Activated CD4-positive, alpha-beta T cell treated with anti-CD3 and anti-CD28 coated beads for 4 hours (primary cell): Measurements from ENCODE around the gene C16orf95.
"Not testable (repeated sequence)": the region's sequence is repeated elsewhere in the genome, so short reads cannot be mapped to it uniquely, and the experiment has no call there.

Source experiments
- DNase-seq, 2 donors: peaks; one replicate each; pipeline ENCODE4 v3.0.0-alpha.2; 2020

Gene C16orf95

DNA sequence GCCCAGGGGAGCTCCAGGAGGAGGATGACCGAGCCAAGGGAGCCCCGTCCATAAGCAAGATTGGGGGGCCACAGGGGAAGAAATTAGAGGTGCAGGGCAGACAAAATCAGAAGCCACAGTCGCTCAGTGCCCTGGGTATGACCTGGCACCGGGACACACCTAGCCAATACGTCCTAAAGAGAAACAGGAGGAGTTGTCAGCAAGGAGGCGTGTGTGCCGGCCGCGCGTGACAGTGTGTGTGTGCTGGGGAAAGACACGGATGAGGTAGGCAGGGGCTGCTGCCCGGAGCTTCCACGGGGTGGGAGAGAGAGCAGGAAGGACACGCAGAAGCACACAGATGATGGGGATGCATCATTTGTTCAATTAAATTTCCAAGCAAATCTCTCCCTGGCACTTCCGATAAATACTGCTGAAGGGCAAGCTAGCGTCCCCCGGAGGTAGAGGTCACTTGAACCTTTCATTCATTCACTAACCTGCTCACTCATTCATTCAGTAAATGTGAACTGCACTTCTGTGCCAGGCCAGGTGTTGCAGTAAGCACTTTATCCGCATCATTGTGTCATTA, 38.0 kb downstream of the C16orf95 start:
- DNase-seq = no peak

DNA sequence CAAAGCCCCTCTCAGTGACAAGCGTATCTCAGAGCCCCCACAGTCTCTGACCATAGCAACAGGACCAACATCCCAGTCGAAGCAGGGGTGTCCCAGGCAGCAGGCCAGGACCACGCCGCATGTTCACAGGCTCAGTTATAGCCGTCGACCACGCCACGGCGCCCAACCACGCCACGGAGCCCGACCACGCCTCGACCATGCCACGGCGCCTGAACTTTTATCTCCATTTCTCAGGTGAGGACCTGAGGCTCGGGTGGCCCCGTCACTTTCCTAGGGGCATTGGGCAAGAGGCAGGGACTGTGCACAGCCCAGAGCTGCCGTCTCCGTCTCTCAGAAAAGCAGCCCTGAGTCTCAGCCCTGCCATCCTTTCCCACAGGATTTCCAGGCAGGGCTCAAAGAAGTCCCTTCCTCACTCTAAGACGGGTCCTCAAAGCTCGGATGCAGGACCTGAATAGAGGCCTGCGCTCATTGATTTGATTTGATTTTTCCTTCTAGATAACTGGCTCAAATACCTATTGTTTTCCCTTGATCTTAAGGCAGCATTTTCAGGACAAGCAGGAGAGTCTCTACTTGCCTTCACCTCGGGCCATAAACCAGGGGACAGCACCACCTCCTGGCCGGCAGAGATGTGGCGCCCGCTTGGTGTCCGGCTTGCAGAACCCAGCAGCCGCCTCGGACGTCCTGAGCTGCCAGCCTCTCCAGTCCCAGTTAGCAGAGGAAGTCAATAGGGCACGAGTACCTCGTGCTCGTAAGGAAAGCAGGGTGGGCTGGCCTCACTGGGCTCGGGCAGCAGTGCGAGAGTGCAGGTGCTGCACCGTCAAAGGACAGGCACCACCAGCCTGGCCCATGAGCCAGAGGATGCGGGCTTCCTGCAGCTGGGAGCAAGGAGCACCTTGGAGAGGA, 38.8 kb downstream of the C16orf95 start:
- no peak for DNase-seq

DNA sequence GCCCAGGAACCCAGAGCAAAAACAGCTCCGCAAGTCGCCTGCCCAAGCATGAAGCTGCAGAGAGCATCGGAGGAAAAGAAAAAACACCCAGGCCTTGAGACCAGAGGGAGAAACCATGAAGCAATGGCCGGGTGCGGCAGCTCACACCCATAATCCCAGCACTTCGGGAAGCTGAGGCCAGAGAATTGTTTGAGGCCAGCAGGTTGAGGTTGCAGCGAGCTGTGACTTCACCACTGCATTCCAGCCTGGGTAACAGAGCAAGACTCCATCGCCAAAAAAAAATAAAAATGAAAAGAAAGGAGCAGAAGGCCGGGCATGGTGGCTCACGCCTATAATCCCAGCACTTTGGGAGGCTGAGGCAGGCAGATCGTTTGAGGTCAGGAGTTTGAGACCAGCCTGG, 40.3 kb downstream of the C16orf95 start:
- DNase-seq = no peak

DNA sequence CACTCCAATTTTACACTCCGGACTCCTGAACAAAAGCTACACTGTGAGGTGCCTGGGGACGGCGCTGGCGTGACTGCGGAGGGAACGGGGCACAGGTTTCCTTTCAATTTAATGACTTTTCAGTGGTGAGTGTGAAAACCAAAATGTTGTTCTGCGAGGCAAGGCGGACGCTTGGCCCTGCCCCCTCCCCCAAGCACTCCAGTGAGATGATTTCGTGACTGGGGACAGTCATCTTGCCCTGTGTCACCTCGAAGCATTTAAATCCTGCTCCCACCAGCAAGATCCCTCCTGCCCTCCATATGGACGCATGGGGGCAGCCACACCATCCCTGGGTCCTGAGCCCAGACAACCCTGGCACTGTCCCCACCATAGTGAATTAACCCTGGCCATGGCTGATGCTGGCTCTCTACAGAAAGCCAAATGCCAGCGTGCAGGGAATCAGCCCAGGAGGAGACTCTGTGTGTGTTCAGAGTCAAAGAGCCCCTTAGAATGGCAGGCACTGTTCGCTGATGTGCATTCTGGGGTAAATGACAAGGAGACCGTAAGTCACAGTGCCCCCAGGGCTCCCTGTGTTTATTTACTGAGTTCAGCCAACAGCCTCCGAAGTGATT, 41.0 kb downstream of the C16orf95 start:
- no peak for DNase-seq

DNA sequence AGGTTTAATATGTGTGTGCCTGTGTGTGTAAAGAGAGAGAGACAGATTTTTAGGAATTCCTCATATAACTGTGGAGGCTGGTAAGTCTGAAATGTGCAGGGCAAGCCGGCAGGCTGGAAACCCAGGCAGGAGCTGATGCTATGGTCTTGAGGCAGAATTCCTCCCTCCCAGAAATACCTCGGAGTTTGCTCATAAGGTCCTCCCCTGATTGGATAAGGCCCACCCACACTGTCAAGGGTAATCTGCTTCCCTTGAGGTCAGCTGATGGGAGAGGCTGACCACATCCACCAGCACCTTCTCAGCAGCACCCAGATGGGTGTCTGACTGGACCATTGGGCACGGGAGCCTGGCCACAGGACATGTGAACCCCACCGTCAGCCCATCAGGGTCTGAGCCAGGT, 42.4 kb downstream of the C16orf95 start:
- DNase-seq = no peak

DNA sequence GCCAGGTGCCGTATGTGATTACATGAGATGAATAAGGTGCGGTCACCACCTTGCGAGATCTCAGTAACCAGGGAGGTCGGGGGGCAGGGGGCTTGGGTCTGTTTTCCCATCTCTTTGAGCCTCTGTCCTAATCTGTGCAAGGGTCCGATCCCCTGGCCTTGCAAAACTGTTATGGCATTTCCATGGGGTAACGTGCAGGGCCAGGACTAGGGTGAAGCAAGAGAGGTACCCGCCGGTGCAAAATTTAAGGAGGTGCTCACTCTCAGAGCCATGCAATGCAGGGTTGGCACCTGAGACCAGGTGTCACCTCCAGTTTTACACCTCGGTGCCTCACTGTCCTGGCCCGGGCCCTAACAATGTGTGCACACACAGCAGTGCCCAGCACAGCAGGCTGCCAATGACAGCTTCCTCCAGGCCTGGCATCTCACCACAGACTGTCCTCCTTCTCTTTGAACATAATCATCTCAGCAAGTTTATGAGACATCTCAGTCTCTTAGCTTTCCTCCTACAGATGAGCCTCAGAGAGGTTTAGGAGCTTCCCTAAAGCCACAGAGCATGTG, 43.6 kb downstream of the C16orf95 start:
- no peak for DNase-seq

DNA sequence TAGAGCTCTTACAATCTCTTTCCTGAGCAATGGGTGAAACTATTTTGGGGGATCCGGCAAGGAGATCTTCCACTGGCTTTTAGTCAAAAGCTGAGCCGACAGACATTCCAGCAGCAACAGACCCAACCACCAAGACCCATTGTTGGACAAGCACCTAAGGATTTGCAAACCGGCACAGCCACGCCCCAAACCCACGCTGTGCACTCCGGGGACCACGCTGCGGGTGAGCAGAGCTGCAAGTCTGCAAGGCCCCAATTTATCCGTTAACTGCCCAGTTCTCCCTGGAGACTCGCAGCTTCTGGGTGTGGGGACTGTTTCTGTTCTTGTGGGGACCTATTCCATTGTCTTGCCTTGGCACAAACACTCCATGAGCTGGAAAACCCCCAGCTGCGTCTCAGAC, 45.9 kb downstream of the C16orf95 start:
- no peak for DNase-seq

DNA sequence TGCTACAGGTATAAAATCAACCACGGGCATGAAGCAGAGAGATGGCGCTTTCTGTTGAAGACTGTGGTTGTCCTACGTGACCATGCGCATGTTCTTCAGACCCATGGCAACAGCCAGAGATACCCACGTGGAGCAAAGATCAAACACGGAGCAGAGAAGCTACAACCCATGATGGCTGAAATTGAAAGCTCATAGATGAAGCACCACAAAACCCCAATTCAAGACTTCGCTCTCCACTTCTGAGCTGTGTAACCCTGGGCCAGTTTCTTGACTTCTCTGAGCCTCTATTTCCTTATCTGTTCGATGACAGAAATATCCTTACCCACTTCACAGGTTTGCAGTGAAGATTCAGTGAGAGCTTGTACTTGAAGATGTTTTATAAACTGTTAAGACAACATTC, 49.6 kb downstream of the C16orf95 start:
- DNase-seq = no peak

DNA sequence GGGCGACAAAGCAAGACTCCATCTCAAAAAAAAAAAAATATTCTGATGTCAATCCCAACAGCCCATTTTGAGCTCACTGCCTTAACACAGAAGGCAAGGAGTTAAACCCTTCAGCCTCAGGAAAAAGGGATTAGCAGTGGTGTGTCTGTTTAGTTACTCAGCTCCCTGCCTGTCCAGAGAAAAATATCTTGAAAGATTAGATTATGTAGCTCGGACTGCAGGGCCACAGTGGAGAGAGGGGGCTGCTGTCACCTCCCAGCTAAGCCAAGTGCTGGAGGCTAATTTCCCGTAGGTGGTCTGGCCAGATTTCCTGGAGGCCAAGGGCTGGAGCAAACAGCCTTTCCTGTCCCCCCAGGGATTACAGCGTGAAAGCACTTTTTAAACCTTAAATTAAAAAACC, 50.3 kb downstream of the C16orf95 start:
- no peak for DNase-seq

DNA sequence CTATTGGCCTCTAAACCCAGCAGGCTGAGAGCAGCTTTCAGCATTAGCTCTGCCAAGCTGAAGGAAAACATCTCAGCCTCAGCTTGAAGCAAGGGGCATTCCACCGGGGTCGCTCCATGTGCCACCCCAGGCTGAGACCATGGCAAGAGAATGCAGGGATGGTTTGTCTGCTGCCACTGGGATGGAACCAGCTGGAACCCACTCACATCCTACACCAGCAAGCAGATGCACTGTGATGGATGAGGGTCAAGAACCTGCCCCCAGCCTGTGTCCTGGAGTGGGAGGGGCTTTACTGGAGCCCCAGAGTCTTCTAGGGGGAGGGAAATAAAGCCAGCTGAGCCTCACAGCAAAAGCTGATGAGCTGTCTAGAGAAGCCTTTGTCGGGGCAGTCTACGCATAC, 51.9 kb downstream of the C16orf95 start:
- no peak for DNase-seq

DNA sequence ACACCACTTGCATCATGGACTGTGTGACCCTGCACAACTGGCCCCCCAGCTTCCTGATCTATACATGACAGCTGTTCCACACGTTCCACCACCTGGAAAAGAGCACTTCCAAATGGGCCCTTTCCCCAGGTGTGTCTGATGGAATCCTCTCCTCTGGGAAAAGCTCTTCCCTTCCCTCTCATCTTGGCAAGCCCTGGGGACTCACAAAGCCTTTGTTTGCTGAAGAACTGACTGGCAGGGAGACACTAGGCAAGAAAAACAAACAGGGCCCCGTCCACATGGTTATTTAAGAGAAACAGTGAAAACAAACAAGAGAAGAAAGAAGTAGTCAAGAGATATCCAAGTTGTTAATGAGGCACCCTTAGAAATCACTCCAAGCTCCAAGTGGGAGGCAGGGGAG, 52.6 kb downstream of the C16orf95 start:
- no peak for DNase-seq

DNA sequence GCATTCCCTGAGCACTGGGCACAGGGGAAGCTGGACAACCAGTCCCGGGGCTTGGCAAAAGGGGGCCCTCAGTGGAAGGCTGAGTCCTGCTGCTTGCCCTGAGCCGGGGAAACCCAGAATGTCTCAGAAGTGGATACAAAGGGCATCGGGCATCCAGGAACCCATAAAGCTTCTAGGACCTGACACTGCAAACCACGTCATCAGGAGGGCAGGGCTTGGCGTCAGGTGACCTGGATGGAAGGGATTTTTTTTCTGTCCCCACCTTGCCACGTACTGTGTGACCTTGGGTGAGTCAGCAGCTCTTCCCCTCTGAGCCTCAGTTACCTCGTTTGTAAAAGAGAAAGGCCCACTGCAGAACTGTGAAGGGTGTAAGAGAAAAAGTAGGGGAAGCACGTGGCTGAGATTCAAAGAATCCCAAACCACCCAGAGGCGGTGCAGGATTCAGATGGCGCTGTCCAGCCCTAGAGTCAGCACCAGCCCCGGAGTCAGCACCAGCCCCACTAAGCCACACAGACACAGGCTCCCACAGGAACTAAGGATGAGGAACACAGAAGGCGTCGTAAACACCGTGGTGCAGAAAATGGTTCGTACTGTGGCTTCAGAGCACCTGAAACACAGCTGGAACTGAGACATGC, 53.7 kb downstream of the C16orf95 start:
- no peak for DNase-seq

DNA sequence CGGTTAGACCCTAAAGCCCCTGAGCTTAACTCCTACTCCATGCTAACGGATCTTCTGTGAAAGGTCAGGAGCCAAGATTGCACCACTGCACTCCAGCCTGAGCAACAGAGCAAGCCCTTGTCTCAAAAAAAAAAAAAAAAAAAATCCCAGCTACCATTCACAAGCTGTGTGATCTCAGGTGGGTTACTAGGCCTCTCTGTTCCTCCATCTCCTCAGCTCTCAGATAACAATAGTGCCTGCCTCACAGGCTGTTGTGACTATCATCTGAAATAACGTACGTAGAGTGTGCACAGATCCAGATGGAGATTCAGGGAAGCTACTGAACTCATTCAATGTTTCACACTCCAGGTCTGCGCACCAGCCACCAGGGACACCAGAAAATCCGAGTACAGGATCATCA, 57.8 kb downstream of the C16orf95 start:
- DNase-seq = no peak

DNA sequence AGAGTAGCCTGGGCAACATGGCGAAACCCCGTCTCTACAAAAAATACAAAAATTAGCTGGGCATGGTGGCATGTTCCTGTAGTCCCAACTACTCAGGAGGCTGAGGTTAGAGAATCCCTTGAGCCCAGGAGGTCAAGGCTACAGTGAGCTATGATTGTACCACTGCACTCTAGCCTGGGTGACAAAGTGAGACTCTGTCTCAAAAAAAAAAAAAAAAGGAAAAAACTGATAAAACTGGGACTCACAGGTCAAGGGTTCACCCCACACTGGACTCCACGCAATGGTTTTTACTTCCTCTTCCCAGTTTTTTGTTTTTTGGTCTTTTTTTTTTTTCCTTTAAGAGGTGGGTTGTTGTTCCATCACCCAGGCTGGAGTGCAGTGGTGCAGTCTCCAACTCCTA, 58.5 kb downstream of the C16orf95 start:
- not testable (repeated sequence) for DNase-seq

DNA sequence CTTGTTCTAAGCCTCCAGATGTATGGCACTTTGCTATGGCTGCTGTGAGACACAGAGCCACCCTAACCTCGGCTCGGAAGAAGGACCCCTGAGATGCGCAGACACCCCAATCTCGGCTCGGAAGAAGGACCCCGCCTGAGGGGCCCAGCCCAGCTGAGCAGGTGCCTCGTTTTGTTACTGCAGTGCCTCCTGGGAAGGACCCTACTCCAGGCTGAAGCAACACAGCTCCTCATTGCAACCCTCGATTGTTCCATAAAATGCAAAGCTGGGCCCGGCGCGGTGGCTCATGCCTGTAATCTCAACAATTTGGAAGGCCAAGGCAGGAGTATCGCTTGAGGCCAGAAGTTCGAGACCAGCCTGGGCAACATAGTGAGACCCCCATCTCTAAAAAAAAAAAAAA, 61.3 kb downstream of the C16orf95 start:
- DNase-seq = no peak

DNA sequence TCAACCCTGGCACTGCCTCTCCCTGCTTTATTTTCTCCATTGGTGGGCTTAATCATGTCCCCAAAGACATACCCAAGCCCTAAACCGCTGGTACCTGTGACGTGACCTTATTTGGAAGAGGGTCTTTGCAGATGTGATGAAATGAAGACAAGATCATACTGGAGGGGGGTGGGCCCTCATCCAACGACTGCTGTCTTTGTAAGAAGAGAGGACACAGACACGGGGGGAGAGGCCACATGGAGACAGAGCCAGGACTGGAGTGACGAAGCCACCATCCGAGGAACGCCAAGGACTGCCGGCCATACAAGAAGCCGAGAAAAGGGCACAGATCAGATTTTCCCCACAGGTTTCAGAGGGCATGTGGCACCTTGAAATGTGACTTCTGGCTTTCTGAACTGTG, 62.5 kb downstream of the C16orf95 start:
- no peak for DNase-seq

DNA sequence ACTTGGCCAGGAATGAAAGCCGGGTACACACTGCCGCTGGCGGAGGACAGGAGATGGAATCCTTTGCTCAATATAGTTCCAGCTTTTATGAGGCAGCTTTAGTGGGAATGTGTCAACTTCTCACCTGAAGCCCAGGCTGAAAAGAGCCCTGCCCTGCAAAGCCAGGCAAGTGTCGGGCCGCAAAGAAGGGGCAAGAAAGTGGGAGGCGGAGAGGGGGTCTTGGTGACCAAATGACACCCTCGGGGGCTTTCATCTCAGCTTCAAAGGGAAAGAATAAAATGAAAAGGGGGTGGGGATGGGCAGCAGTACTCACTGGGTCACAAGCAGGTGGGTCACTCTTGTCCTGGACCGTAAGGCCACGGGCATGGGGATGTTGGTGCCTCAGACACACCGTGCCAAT, 62.9 kb downstream of the C16orf95 start:
- DNase-seq = no peak

DNA sequence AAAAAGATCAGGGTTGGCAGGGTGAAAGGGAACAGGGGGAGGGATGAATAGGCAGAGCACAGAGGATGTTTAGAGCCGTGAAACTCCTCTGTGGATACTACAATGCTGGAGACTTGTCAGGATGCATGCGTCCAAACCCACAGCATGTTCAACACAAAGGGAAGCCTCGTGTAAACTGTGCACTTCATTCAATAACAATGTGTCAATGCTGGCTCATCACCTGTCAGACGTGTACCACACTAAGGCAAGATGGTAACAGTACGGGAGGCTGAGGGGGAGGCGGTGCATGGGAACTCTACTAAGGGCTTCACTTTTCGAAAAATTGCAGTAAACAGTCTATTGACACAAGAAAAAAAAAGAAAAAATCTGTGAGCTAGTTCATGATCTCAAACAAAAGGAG, 63.7 kb downstream of the C16orf95 start:
- DNase-seq = no peak
